K562 (cell line): ENCODE results near the gene CRACR2B. TPM values are rescaled to one million over a fixed set of nuclear protein-coding genes. Genes with fewer than 3 reads are reported as not detected.

Source experiments
- HDAC1 ChIP-seq, 2 experiments: fragments of 450-650 bp; IDR thresholded peaks; 2 replicates each; pipeline ENCODE4 v1.6.1; 2016 to 2017; ENCODE audit warnings: inconsistent platforms in 1 of 2, mild to moderate bottlenecking in 1 of 2, moderate library complexity in 1 of 2
- HNRNPUL1 ChIP-seq: fragments of 200-400 bp; formaldehyde crosslinking; IDR thresholded peaks from 2 replicates; pipeline ENCODE4 v1.6.1; 2017; ENCODE audit warnings: low read length
- JUNB ChIP-seq: fragments of 450-650 bp; formaldehyde crosslinking; conservative IDR thresholded peaks from 2 replicates; pipeline ENCODE4 v1.4.0; 2020; ENCODE audit warnings: mild to moderate bottlenecking
- PCBP1 ChIP-seq: fragments of 200-400 bp; formaldehyde crosslinking; IDR thresholded peaks from 2 replicates; pipeline ENCODE4 v1.6.1; 2018; ENCODE audit warnings: mild to moderate bottlenecking, low read depth, low read length; ENCODE audit not compliant: poor library complexity, severe bottlenecking
- TFAM ChIP-seq: fragments of 250-450 bp; sonication (Bioruptor Pico); conservative IDR thresholded peaks from 2 replicates; pipeline ENCODE4 v1.5.0; 2021; ENCODE audit warnings: mild to moderate bottlenecking, moderate library complexity
- polyA plus RNA-seq, 8 experiments: library from polyadenylated mRNA; depleted of rRNA in 4 of 8; stranded (reverse) in 5 of 8; unstranded in 3 of 8; fragments of >200 nt; fragmentation: Nextera tagmentation in 2 of 8; fragmentation: Illumina TruSeq in 1 of 8; extraction: Ambion mirVana in 2 of 8; extraction: Trizol in 1 of 8; gene quantifications; 2 replicates each; pipeline versions ENCODE4 v1.2.1 to v1.2.3, GENCODE V29; 2011 to 2014; ENCODE audit warnings: inconsistent platforms in 1 of 8, missing spikeins in 1 of 8
- total RNA-seq, 7 experiments: library from RNA; depleted of rRNA in 6 of 7; stranded (reverse); fragments of >200 nt in 6 of 7; fragmentation: Illumina TruSeq in 2 of 7; extraction: Trizol in 2 of 7; gene quantifications; 2 replicates each; pipeline versions ENCODE4 v1.2.1 to v1.2.3, GENCODE V29; 2011 to 2021; ENCODE audit warnings: low replicate concordance in 1 of 7
- TF ChIP-seq, protein P1 (sequence below): fragments of 200-600 bp; sonication (generic); IDR thresholded peaks from one replicate; pipeline ENCODE4 v1.6.1; 2012; ENCODE audit warnings: mild to moderate bottlenecking, low read depth, low read length, inconsistent platforms
- TF ChIP-seq, protein P2 (sequence below): sonication (generic); formaldehyde crosslinking; IDR thresholded peaks from 2 replicates; pipeline ENCODE4 v1.8.1; 2023; ENCODE audit warnings: mild to moderate bottlenecking, missing genetic modification reagents
- TF ChIP-seq, protein P3 (sequence below): fragments of 250-450 bp; sonication (Bioruptor Pico); IDR thresholded peaks from 2 replicates; pipeline ENCODE4 v1.4.0; 2020; ENCODE audit warnings: borderline replicate concordance

The CRACR2B gene
- total and polyA plus RNA-seq, 9 of the 15 experiments (the other 6 are each of a cell fraction or from before 2014, with no cell fraction given), result 0.10 to 51.0 (median 6.0) TPM

DNA sequence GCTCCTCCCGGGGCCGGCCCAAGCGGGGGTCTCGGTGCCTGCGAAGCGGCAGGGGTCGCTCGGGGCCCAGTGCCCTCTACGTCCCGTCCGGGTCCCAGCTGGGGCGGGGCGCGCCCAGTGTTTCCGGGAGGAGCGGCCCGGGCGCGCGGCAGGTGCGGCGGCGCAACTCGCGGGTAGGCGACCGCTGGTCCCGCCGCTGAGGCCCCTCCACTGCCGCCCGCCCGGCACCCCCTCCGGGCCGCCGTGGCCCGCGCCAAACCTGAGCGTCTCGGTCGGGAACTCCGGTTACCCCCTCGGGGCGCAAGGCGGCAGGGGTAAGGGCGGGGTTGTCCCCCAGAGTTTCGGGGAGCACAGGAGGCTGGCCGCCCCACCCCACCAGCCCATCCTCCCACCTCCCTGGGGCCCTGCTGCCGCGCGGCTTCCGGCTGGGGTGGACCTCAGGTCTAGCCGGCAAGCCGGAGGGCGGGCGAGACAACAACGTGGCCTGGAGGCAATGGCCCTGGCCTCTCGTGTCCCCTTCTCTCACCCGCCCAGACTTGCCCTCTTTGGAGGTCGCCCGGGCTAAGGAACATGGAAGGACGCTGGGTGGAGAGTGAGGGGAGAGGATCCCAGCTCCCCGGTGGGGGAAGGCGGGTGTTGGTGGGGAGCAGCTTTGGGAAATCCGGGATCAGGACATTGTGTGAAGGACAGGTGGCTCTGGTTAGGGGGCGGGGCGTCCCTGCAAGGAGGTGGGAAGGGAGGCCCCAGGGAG lies 398 bp upstream of the CRACR2B start (continued):
- TF ChIP-seq, protein P1, sequence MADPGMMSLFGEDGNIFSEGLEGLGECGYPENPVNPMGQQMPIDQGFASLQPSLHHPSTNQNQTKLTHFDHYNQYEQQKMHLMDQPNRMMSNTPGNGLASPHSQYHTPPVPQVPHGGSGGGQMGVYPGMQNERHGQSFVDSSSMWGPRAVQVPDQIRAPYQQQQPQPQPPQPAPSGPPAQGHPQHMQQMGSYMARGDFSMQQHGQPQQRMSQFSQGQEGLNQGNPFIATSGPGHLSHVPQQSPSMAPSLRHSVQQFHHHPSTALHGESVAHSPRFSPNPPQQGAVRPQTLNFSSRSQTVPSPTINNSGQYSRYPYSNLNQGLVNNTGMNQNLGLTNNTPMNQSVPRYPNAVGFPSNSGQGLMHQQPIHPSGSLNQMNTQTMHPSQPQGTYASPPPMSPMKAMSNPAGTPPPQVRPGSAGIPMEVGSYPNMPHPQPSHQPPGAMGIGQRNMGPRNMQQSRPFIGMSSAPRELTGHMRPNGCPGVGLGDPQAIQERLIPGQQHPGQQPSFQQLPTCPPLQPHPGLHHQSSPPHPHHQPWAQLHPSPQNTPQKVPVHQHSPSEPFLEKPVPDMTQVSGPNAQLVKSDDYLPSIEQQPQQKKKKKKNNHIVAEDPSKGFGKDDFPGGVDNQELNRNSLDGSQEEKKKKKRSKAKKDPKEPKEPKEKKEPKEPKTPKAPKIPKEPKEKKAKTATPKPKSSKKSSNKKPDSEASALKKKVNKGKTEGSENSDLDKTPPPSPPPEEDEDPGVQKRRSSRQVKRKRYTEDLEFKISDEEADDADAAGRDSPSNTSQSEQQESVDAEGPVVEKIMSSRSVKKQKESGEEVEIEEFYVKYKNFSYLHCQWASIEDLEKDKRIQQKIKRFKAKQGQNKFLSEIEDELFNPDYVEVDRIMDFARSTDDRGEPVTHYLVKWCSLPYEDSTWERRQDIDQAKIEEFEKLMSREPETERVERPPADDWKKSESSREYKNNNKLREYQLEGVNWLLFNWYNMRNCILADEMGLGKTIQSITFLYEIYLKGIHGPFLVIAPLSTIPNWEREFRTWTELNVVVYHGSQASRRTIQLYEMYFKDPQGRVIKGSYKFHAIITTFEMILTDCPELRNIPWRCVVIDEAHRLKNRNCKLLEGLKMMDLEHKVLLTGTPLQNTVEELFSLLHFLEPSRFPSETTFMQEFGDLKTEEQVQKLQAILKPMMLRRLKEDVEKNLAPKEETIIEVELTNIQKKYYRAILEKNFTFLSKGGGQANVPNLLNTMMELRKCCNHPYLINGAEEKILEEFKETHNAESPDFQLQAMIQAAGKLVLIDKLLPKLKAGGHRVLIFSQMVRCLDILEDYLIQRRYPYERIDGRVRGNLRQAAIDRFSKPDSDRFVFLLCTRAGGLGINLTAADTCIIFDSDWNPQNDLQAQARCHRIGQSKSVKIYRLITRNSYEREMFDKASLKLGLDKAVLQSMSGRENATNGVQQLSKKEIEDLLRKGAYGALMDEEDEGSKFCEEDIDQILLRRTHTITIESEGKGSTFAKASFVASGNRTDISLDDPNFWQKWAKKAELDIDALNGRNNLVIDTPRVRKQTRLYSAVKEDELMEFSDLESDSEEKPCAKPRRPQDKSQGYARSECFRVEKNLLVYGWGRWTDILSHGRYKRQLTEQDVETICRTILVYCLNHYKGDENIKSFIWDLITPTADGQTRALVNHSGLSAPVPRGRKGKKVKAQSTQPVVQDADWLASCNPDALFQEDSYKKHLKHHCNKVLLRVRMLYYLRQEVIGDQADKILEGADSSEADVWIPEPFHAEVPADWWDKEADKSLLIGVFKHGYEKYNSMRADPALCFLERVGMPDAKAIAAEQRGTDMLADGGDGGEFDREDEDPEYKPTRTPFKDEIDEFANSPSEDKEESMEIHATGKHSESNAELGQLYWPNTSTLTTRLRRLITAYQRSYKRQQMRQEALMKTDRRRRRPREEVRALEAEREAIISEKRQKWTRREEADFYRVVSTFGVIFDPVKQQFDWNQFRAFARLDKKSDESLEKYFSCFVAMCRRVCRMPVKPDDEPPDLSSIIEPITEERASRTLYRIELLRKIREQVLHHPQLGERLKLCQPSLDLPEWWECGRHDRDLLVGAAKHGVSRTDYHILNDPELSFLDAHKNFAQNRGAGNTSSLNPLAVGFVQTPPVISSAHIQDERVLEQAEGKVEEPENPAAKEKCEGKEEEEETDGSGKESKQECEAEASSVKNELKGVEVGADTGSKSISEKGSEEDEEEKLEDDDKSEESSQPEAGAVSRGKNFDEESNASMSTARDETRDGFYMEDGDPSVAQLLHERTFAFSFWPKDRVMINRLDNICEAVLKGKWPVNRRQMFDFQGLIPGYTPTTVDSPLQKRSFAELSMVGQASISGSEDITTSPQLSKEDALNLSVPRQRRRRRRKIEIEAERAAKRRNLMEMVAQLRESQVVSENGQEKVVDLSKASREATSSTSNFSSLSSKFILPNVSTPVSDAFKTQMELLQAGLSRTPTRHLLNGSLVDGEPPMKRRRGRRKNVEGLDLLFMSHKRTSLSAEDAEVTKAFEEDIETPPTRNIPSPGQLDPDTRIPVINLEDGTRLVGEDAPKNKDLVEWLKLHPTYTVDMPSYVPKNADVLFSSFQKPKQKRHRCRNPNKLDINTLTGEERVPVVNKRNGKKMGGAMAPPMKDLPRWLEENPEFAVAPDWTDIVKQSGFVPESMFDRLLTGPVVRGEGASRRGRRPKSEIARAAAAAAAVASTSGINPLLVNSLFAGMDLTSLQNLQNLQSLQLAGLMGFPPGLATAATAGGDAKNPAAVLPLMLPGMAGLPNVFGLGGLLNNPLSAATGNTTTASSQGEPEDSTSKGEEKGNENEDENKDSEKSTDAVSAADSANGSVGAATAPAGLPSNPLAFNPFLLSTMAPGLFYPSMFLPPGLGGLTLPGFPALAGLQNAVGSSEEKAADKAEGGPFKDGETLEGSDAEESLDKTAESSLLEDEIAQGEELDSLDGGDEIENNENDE, result no peak
- TF ChIP-seq JUNB (no peak), HNRNPUL1 (no peak), PCBP1 (peak; percentile 63), HDAC1 (IDR thresholded peaks at IDR 0.05) (peak in 1 of 2 experiments; percentile 82; a peak in 1 of 4 replicates), TFAM (no peak)
- TF ChIP-seq, protein P2, sequence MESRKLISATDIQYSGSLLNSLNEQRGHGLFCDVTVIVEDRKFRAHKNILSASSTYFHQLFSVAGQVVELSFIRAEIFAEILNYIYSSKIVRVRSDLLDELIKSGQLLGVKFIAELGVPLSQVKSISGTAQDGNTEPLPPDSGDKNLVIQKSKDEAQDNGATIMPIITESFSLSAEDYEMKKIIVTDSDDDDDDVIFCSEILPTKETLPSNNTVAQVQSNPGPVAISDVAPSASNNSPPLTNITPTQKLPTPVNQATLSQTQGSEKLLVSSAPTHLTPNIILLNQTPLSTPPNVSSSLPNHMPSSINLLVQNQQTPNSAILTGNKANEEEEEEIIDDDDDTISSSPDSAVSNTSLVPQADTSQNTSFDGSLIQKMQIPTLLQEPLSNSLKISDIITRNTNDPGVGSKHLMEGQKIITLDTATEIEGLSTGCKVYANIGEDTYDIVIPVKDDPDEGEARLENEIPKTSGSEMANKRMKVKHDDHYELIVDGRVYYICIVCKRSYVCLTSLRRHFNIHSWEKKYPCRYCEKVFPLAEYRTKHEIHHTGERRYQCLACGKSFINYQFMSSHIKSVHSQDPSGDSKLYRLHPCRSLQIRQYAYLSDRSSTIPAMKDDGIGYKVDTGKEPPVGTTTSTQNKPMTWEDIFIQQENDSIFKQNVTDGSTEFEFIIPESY (CRISPR knock-in tag), result no peak
- TF ChIP-seq, protein P3, sequence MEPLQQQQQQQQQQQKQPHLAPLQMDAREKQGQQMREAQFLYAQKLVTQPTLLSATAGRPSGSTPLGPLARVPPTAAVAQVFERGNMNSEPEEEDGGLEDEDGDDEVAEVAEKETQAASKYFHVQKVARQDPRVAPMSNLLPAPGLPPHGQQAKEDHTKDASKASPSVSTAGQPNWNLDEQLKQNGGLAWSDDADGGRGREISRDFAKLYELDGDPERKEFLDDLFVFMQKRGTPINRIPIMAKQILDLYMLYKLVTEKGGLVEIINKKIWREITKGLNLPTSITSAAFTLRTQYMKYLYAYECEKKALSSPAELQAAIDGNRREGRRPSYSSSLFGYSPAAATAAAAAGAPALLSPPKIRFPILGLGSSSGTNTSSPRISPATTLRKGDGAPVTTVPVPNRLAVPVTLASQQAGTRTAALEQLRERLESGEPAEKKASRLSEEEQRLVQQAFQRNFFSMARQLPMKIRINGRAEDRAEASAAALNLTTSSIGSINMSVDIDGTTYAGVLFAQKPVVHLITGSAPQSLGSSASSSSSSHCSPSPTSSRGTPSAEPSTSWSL (CRISPR knock-in tag), result no peak
